ENCODE data around the gene MICU1.

DNA sequence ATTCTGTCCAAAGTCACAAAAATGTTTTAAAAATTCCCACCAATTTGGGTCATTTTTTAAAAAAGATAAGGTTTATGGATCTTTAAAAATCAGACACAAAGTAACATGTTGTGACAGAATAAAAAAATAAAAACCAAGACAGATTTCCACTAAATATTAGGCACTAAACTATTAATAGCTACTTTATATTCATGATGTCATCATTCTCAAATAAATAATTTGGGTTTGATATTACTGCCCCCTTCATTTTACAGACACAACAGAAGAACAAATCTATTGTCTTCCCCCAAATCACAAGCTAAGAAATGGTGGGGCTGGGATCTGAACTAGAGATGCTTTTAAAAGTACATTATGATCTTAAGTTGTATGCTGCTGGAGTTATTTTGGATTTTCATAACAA lies 119.4 kb downstream of the MICU1 start:
- TF ChIP-seq POLR2A (IDR thresholded peaks at IDR 0.05) (no peak), EP300 (IDR thresholded peaks at IDR 0.05) (no peak)
- TF ChIP-seq, protein P1, sequence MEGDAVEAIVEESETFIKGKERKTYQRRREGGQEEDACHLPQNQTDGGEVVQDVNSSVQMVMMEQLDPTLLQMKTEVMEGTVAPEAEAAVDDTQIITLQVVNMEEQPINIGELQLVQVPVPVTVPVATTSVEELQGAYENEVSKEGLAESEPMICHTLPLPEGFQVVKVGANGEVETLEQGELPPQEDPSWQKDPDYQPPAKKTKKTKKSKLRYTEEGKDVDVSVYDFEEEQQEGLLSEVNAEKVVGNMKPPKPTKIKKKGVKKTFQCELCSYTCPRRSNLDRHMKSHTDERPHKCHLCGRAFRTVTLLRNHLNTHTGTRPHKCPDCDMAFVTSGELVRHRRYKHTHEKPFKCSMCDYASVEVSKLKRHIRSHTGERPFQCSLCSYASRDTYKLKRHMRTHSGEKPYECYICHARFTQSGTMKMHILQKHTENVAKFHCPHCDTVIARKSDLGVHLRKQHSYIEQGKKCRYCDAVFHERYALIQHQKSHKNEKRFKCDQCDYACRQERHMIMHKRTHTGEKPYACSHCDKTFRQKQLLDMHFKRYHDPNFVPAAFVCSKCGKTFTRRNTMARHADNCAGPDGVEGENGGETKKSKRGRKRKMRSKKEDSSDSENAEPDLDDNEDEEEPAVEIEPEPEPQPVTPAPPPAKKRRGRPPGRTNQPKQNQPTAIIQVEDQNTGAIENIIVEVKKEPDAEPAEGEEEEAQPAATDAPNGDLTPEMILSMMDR (IDR thresholded peaks at IDR 0.05): no peak
